Activated T-cell treated with anti-CD3 and anti-CD28 coated beads, Interleukin-2, amount 50 U/mL, for 72 hours (primary cell): Measurements from ENCODE around the gene DPYD. TPM values are rescaled to one million over a fixed set of nuclear protein-coding genes. Genes with fewer than 3 reads are reported as not detected.

Experiments
- ATAC-seq, 2 donors: fragments of 150-1000 bp; cut with Tn5 transposase; replicated peaks in 1 of 2; 2 replicates each; pipeline ENCODE4 v1.10.0; 2021; ENCODE audit warnings: moderate library complexity in 2 of 2, mild to moderate bottlenecking in 1 of 2
- DNase-seq, 2 donors: peaks; one replicate each; pipeline ENCODE4 v3.0.0; 2021 to 2022; ENCODE audit warnings: mixed read lengths in 1 of 2
- H3K27ac Mint-ChIP-seq: one replicate; pipeline ENCODE4 v1.8.0; 2022; ENCODE audit warnings: mild to moderate bottlenecking, moderate library complexity, mixed read lengths
- H3K27me3 Mint-ChIP-seq: one replicate; pipeline ENCODE4 v1.8.0; 2022; ENCODE audit warnings: low read depth, mixed read lengths
- H3K36me3 Mint-ChIP-seq, 2 donors: one replicate each; pipeline ENCODE4 v1.8.0; 2022; ENCODE audit warnings: mixed read lengths in 2 of 2, mild to moderate bottlenecking in 1 of 2; ENCODE audit not compliant: insufficient read depth in 2 of 2
- H3K4me1 Mint-ChIP-seq: one replicate; pipeline ENCODE4 v1.8.0; 2022; ENCODE audit warnings: low read depth, mixed read lengths
- H3K4me3 Mint-ChIP-seq, 2 donors: one replicate each; pipeline ENCODE4 v1.8.0; 2022; ENCODE audit warnings: mild to moderate bottlenecking in 2 of 2, mixed read lengths in 2 of 2, moderate library complexity in 2 of 2
- H3K9me3 Mint-ChIP-seq, 2 donors: one replicate each; pipeline ENCODE4 v1.8.0; 2022; ENCODE audit warnings: mixed read lengths in 2 of 2
- total RNA-seq, 2 donors: library from RNA; stranded (reverse); gene quantifications; one replicate each; pipeline ENCODE4 v1.2.3, GENCODE V29; 2022

Gene DPYD
- total RNA-seq, 2 donors from 2014 or later, result 13.4 to 18.2 TPM

DNA sequence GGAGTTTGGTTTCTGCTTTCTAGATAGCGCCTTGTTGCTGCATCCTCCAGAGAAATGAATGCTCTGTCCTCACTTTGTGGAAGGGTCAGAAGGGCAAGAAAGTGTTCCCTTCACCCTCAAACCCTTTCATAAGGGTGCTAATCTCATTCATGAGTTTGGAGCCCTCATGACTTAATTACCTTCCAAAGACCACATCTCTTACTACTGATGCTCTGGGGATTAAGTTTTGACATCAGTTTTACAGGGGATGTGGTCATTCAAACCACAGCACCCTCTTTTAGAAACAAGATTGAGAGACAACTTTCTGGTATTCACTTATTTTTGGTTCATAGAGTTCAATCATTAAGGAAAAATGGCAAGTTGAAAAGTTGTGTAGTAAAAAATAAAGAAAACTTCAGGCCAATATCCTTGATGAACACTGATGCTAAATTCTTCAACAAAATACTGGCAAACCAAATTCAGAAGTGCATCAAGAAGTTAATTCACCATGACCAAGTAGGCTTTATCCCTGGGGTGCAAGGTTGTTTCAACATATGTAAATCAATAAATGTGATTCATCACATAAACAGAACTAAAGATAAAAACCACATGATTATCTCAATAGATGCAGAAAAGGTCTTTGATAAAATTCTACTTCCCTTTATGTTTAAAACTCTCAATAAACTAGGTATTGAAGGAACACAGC lies 757.1 kb downstream of the DPYD start:
- peaks cover 3 to 6% of the 10 kb centered on the region in 2 donors for H3K36me3 Mint-ChIP-seq
- no peak for ATAC-seq
- H3K27ac Mint-ChIP-seq, result no peak overlapping the region
- H3K4me3 Mint-ChIP-seq, result no peak overlapping the region
- no peaks in the 10 kb centered on the region for H3K27me3 Mint-ChIP-seq
- no peaks in the 10 kb centered on the region for H3K4me1 Mint-ChIP-seq
- DNase-seq, result no peak
- peaks cover 3 to 6% of the 10 kb centered on the region in 2 donors for H3K9me3 Mint-ChIP-seq

DNA sequence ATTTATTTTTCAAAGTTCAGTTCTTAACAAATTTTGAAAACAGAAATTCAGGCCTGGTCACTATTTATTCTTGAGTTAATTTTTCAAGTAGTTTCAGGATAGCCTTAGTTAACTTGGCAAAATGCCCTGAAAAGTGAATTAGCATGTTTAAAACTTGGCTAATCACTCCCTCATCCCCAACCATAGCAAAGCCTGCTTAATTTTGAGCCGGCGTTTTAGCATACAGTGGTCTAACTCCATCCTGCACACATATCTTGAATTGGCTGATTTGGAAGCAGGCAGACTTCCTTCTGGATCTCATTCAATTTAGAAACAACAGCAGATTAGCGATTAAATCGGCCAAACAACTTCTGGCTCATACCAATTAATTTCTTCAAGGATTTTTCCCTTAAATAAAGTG lies 760.0 kb downstream of the DPYD start:
- ATAC-seq (no peak), DNase-seq (no peak)
- peaks cover 3 to 9% of the 10 kb centered on the region in 2 donors for H3K9me3 Mint-ChIP-seq
- no peaks in the 10 kb centered on the region for H3K27me3 Mint-ChIP-seq
- peaks cover 3 to 6% of the 10 kb centered on the region in 2 donors for H3K36me3 Mint-ChIP-seq
- no peak overlapping the region for H3K27ac Mint-ChIP-seq
- no peaks in the 10 kb centered on the region for H3K4me1 Mint-ChIP-seq
- no peak overlapping the region for H3K4me3 Mint-ChIP-seq

DNA sequence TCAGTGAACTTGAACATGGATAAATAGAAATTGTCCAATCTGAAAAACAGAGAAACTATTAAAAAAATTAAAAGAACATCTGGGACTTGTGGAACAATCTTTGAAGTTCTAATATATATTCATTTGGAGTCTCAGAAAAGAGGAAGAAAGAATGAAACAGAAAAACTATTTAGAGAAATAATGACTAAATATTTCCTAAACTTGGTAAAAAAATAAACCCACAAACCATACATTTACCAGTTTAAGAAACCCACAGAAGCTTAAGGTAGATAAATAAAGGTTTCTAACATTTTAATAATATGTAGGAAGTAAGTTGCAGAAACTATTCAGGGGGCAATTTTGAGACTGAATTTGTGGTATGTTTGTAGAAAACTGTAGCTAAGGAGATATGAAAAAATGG lies 761.5 kb downstream of the DPYD start:
- H3K4me3 Mint-ChIP-seq, result no peak overlapping the region
- no peaks in the 10 kb centered on the region for H3K27me3 Mint-ChIP-seq
- peaks cover under 1 to 5% of the 10 kb centered on the region in 2 donors for H3K36me3 Mint-ChIP-seq
- DNase-seq (no peak), ATAC-seq (no peak)
- H3K9me3 Mint-ChIP-seq, result peaks cover 0 to 9% of the 10 kb centered on the region in 2 donors
- no peak overlapping the region for H3K27ac Mint-ChIP-seq
- H3K4me1 Mint-ChIP-seq, result no peaks in the 10 kb centered on the region

DNA sequence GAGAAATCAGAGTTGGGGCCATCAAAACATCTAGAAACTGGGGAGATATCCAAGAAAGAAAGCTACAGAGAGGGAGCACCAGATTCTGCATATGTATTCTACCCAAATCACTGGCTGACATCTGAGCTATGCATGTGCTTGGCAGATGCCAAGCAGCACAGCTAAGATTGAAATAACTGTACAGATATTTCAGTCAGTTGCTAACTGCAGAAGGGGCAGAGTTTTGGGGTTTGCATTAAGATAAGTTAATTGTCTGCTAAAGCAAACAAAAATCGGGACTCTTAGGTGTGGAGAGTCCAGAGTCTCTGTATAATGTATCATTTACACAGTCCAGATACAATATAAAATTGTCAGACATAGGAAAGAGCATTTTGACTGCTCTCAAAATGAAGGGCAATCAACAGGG lies 762.1 kb downstream of the DPYD start:
- no peak for ATAC-seq
- peaks cover 0 to 5% of the 10 kb centered on the region in 2 donors for H3K9me3 Mint-ChIP-seq

DNA sequence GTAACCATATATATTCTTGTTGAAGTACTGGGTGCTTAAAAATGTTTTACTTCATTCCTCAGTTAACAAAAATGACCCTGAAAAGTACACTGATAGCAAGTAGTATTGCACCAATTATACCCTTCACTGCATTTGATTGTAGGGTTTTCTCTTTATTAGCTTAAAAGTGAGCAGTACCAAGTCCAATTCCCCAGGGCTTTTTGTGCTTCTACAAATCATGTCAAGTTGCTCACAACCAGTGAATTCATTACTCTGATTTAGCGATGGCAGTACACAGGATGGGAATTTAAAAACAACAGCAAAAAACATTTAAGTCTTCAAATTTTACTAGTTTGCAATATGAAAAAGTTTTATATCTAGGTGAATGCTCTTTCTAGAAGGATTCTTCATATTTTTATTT lies 762.8 kb downstream of the DPYD start:
- H3K4me3 Mint-ChIP-seq, result no peak overlapping the region
- no peak for ATAC-seq
- H3K9me3 Mint-ChIP-seq, result peaks cover 0 to 5% of the 10 kb centered on the region in 2 donors
- no peaks in the 10 kb centered on the region for H3K4me1 Mint-ChIP-seq
- no peaks in the 10 kb centered on the region for H3K27me3 Mint-ChIP-seq
- DNase-seq, result no peak
- H3K36me3 Mint-ChIP-seq, result peaks cover 0 to 2% of the 10 kb centered on the region in 2 donors
- no peak overlapping the region for H3K27ac Mint-ChIP-seq

More for the DNA sequence above, 762.1 kb downstream of the DPYD start:
- Mint-ChIP-seq H3K27me3 (no peaks in the 10 kb centered on the region), H3K4me3 (no peak overlapping the region), H3K4me1 (no peaks in the 10 kb centered on the region), H3K36me3 (peaks cover 0 to 2% of the 10 kb centered on the region in 2 donors), H3K27ac (no peak overlapping the region)
- no peak for DNase-seq

DNA sequence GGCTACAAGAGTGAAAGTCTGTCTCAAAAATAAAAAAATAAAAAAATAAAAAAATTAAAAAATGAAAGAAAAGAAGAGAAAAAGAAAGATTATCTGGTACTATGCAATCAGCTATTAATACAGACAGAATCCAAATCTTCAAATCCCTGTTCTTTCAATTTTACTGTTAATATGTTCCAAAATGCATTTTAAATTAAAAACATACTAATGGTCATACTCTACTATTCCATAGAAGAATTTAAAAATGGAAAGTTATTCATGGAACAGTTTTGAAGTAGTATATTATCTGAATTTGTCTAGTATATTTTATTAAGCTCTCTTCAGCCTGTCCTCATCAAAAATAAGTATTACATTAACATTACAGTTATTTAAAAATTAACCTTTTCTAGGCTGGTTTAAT lies 769.2 kb downstream of the DPYD start:
- DNase-seq, result no peak
- Mint-ChIP-seq H3K9me3 (peaks cover 0 to 2% of the 10 kb centered on the region in 2 donors), H3K36me3 (peaks cover 0 to 2% of the 10 kb centered on the region in 2 donors), H3K27ac (no peak overlapping the region), H3K4me3 (no peak overlapping the region), H3K27me3 (no peaks in the 10 kb centered on the region), H3K4me1 (no peaks in the 10 kb centered on the region)
- no peak for ATAC-seq

DNA sequence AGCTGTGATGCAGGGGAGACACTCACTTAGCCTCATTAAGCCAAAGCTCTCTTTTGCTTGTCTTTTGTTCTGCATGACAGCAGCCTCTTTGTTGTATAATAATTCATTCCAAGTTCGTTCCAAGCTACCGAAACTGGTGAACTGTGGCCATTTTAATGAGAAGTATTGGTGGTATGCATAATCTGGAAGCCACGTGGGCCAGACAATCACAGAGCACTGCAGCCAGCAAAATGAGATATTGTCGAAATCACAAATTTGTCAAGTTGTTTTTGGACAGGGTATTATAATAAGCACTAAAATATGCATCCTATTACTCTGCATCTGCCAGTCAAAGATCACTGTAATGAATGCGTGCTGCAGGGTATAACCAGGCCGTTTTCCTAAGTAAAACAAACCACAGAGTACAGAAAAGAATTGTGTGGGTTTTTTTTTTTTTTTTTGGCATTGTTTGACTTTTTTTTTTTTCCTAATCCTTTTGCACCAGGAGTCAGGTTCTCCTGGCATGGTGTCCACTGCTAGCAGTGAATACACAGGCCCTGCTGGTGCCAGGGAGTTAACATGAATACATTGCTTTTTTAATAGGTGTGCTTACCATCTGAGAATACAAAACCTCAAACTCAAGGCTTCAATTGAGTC lies 775.4 kb downstream of the DPYD start:
- Mint-ChIP-seq H3K27ac (no peak overlapping the region), H3K4me3 (no peak overlapping the region), H3K36me3 (no peaks in the 10 kb centered on the region), H3K27me3 (no peaks in the 10 kb centered on the region), H3K9me3 (no peaks in the 10 kb centered on the region), H3K4me1 (no peaks in the 10 kb centered on the region)
- no peak for DNase-seq
- ATAC-seq, result no peak

DNA sequence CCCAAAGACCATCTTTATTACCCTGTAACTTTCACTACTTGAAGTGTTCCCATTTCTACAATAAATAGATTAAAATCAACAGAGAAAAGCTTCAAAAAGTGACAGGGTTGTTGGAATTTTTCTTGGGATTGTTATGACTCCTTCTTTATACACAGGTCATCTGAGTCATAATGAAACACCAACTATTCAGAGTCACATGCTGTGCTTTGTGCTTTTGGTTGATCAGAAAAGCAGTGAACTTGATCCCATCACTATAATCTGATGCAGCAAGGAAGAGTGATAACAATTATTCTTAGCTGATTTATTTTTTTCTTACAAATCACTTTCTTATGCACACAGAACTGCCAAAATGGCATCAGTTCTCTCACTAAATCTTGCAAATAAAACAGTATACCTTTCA lies 776.3 kb downstream of the DPYD start:
- H3K27me3 Mint-ChIP-seq, result no peaks in the 10 kb centered on the region
- no peaks in the 10 kb centered on the region for H3K9me3 Mint-ChIP-seq
- DNase-seq (no peak), ATAC-seq (no peak)
- no peak overlapping the region for H3K4me3 Mint-ChIP-seq
- H3K27ac Mint-ChIP-seq, result no peak overlapping the region
- no peaks in the 10 kb centered on the region for H3K36me3 Mint-ChIP-seq
- no peaks in the 10 kb centered on the region for H3K4me1 Mint-ChIP-seq

DNA sequence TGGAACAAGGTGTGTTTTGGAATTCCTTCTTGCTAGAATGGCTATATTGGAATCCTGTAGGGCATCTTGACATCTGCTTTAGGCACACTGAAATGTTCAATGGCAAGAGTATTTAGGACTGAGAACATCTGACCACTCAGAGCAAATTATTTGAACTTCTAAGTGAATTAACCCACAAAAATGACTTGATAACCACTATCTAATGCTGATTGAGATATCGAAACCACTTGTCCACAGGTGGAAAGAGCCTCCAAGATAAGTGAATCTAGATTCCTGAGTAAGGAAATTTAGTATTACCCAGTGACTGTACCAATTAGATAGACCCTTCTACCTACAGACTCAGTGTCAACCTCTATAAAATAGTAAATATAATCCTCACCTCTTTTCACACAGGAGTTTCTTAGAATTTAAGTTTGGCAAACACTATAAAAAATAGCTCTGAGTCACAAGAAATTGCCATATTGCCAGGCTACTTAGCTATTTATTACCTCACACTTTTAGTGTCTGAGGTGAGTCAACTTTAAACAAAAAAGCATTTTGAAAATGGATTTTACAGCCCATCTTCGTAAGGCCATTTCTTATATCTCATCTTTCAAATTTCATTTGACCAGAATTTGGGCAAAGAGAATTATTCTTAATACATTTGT lies 777.5 kb downstream of the DPYD start:
- ATAC-seq (no peak), DNase-seq (no peak)
- H3K4me1 Mint-ChIP-seq, result no peaks in the 10 kb centered on the region
- H3K36me3 Mint-ChIP-seq, result no peaks in the 10 kb centered on the region
- H3K27ac Mint-ChIP-seq, result no peak overlapping the region
- H3K9me3 Mint-ChIP-seq, result no peaks in the 10 kb centered on the region
- H3K27me3 Mint-ChIP-seq, result no peaks in the 10 kb centered on the region
- H3K4me3 Mint-ChIP-seq, result no peak overlapping the region

DNA sequence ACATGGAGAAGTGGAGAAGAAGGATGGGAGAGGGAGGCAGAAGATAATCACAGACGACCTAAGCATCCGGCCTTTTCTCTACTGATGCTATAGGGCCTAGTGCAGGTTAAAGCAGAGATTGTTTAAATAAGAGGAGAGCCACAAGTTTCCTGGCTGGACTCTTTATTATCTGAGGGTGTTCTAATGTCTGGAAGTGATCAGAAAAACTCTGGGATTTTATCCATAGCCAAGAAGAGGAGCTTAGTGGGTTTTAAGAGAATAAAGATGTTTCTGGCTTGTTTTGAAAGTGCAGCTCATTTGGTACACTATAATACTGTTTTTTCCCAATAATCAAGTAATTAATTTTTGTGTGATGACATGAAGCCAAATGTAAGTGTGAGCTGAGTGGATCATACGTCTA lies 780.2 kb downstream of the DPYD start:
- no peak for DNase-seq
- H3K36me3 Mint-ChIP-seq, result no peaks in the 10 kb centered on the region
- no peaks in the 10 kb centered on the region for H3K4me1 Mint-ChIP-seq
- no peaks in the 10 kb centered on the region for H3K9me3 Mint-ChIP-seq
- no peak overlapping the region for H3K4me3 Mint-ChIP-seq
- H3K27ac Mint-ChIP-seq, result no peak overlapping the region
- no peak for ATAC-seq
- H3K27me3 Mint-ChIP-seq, result no peaks in the 10 kb centered on the region

DNA sequence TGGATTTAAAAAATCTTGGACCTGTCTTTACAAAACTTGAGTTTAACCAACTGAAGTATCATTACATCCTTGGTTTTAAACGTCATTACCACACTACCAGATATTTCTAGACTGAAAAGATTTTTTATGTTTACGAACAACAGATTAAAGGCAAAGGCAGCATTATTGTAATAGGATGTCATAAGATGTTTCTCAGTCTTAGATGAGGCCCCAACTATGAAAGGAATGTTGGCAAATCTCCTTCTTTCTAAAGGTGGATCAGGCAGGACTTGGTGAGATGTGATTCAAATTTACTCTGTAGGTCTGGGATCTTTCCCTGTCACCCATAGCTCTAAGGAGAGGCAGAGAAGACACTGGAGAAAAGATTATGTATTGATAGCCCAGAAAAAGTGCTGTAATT lies 781.3 kb downstream of the DPYD start:
- DNase-seq, result no peak
- Mint-ChIP-seq H3K27ac (no peak overlapping the region), H3K27me3 (no peaks in the 10 kb centered on the region), H3K4me3 (no peak overlapping the region), H3K4me1 (no peaks in the 10 kb centered on the region), H3K36me3 (no peaks in the 10 kb centered on the region), H3K9me3 (no peaks in the 10 kb centered on the region)
- ATAC-seq, result no peak

DNA sequence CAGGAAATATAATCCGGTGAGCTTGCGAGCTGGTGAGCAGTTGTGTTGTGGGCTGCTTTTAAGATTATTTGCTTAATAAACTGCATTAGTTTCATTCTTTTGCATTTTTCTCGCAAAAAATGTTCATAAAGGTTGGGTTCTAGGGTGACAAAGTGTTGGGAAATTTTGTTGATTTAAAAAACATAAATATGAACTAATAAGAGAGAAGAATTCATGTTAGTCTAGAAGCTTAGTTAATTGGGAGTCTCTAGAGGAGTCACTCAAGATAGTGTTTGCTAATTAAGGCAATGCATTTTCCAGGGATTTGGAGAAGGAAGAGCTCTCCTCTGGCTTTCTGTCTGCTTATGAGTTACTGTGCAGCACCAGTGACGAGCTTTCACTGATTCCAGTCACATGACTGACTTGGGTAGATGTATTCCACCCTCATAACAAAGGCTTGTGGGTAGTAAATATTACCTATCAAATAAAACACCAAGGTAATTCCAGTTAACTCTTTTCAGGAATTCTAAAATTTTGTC lies 782.3 kb downstream of the DPYD start:
- Mint-ChIP-seq H3K4me1 (no peaks in the 10 kb centered on the region), H3K27ac (peak overlapping the region; percentile 68), H3K36me3 (no peaks in the 10 kb centered on the region), H3K27me3 (no peaks in the 10 kb centered on the region), H3K4me3 (peak overlapping the region in 1 of 2 donors; percentile 16), H3K9me3 (no peaks in the 10 kb centered on the region)
- DNase-seq (no peak), ATAC-seq (no peak)

DNA sequence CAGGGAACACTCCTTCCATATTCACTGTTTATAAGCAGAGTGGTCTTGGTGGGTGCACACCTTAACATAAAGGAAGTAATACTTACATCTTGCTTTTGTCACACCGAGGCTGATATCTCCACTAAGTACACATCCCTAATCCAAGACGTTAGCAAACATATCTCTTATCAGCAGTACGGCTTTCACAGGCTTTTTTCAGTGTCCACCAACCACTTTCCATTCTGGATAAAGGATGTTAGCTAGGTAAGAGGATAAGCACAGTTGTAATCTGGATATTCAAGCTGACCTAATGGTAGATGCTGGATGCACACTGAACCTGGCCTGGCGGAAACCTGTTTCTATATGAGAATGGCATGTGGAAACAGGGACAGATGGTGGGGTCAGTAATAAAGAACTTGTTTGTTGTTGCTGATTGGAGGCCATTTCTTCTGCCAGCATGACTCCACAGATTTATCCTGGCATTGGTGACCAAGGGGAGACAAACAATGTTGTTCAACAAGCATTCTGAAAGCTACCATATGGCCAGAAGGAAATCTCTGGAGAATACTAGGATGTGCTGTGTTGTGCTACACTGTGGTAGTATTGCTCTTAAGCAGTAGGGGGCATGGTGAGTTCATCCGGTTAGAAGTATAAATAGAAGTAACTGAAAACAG lies 782.8 kb downstream of the DPYD start:
- ATAC-seq (peak; percentile 68 to 72), DNase-seq (peak; percentile 2 to 3)
- Mint-ChIP-seq H3K36me3 (no peaks in the 10 kb centered on the region), H3K27ac (peak overlapping the region; percentile 68), H3K27me3 (no peaks in the 10 kb centered on the region), H3K4me3 (peak overlapping the region in 1 of 2 donors; percentile 16), H3K4me1 (no peaks in the 10 kb centered on the region), H3K9me3 (no peaks in the 10 kb centered on the region)
